Psoas muscle (tissue), 8 donors: ENCODE data around the gene DUSP10. TPM values are rescaled to one million over a fixed set of nuclear protein-coding genes. Genes with fewer than 3 reads are reported as not detected.
A peak's percentile ranks its signal among the peaks of the same experiment; 100 is the strongest.

Experiments
- ATAC-seq, 4 donors: fragments of 200-7000 bp; cut with Tn5 transposase; one replicate each; pipeline ENCODE4 v1.9.1; 2020; ENCODE audit warnings: moderate library complexity in 3 of 4, mild to moderate bottlenecking in 2 of 4
- DNase-seq, 2 donors: peaks; one replicate each; pipeline ENCODE4 v3.0.0-alpha.2; 2020
- H3K27ac ChIP-seq: fragments of 200-600 bp; one replicate; pipeline ENCODE4 v1.8.0; 2022
- H3K27me3 ChIP-seq, 3 donors: fragments of 200-600 bp in 1 of 3; one replicate each; pipeline versions ENCODE4 v1.6.1 to v1.8.0; 2013 to 2022; ENCODE audit warnings: low read length in 2 of 3, mild to moderate bottlenecking in 2 of 3, moderate library complexity in 1 of 3; ENCODE audit not compliant: insufficient read depth in 3 of 3
- H3K36me3 ChIP-seq, 2 donors: fragments of 200-600 bp in 1 of 2; one replicate each; pipeline versions ENCODE4 v1.6.1 to v1.8.0; 2013 to 2022; ENCODE audit warnings: low read depth in 1 of 2, mild to moderate bottlenecking in 1 of 2, moderate library complexity in 1 of 2; ENCODE audit not compliant: insufficient read depth in 1 of 2
- H3K4me1 ChIP-seq: fragments of 200-600 bp; one replicate; pipeline ENCODE4 v1.8.0; 2022
- H3K4me3 ChIP-seq: fragments of 200-600 bp; one replicate; pipeline ENCODE4 v1.8.0; 2022; ENCODE audit warnings: mild to moderate bottlenecking
- H3K9me3 ChIP-seq: fragments of 200-600 bp; one replicate; pipeline ENCODE4 v1.8.0; 2022
- WGBS, 3 donors: extraction: QIAGEN DNeasy Blood & Tissue Kit; methylation state at CpG; one replicate each; pipeline versions ENCODE4 v1.1.6 to v1.1.7; 2013; 5-methylcytosine and 5-hydroxymethylcytosine counted together
- intact Hi-C, 2 donors: fragments of 100-400 bp; cut with DNase I; formaldehyde crosslinking; loops; one replicate each; pipeline versions ENCODE4 v1.11.0 to v1.14.2; 2022
- polyA plus RNA-seq, 3 donors: library from polyadenylated mRNA; stranded (reverse); fragments of 200-250 nt; gene quantifications; one replicate each; pipeline ENCODE4 v1.2.3, GENCODE V29; 2013
- total RNA-seq, 4 donors: library from RNA; stranded (reverse); fragmentation: NEBNext Ultra II Directional in 2 of 4; extraction: Animal tissue kit (Norgen Biotek cat#: 25700) in 2 of 4; gene quantifications; one replicate each; pipeline versions ENCODE4 v1.2.1 to v1.2.4, GENCODE V29; 2021 to 2023
- TF ChIP-seq, protein P1 (sequence below): fragments of 200-600 bp; IDR thresholded peaks from one replicate; pipeline ENCODE4 v1.8.0; 2022; ENCODE audit warnings: antibody characterized with exemption
- donor health status: healthy with polysubstance abuse.
- donor health status: DM: no; HTN: no; CAD: no; lungs with moderate emphysema.
- donor health status: Bipolar disorder and iron deficiency.
- donor health status: healthy.
- donor health status: DM: yes; HTN: yes; CAD: no.
- donor health status: DM: no; HTN: no; CAD: no.
- donor health status: DM: no; HTN: no; CAD: no.
- donor health status: DM: yes; HTN: yes; CAD: no.

Gene DUSP10
- total and polyA plus RNA-seq, 7 donors = 4.7 to 15.5 (median 5.9) TPM

DNA sequence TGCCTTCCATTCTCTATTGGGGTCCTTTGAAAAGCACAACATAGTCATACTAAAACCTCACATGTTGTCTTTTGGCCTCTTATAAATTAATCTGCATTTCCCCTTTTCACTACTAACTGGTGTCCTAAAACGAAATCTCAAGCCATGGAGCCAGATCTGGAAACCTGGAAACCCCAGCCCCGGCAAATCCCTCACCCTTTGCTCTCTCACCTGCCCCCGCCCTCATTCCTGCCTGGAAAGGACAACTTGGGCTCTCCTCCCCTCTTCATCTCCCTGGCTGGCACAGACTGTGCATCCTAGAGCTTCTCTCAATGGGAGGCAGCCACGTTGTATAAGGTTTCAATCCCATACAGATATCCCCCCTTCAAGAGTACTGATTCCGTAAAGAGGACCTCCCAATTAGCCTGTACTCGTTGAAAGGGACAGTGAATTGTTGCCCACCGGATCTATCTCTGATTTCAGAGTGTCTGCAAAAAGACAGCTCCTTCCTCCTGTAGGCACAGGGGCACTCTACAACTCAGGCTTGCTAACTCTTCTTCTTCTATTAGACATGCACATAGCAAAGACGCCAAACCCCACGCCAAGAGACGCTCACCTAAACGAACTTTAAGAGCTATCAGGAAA lies 1.4 kb downstream of the DUSP10 start:
- peak overlapping the region; percentile 99 for H3K27ac ChIP-seq
- ATAC-seq = no peak

DNA sequence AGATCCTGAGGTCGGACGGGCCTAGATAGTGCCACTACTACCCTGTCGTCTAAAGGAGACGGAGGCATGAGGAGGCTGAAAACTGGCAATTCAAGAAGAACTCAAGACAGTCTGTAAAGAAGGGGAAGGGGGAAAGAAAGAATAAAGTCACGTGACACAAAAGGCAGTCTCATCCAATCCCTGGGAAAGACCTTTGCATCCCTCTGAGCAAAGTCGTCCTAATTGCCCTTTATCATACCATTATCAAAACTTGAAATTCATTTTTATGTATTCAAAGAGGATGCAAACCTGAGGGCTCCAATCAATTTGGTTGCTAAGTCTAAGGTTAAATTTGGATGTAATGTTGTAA lies 2.2 kb downstream of the DUSP10 start:
- H3K4me3 ChIP-seq = peak overlapping the region; percentile 80
- DNase-seq (no peak), ATAC-seq (no peak)
- peak overlapping the region; percentile 99 for H3K27ac ChIP-seq
- 36 to 75% (median 44%) methylated on average over 6 of the region's 6 CpGs for WGBS, 3 donors
- intact Hi-C loops = loop anchor here (5.0 to 10.0 kb wide), 8 partner anchors 127 to 435 kb away; no protein-coding TSS in a partner anchor
- TF ChIP-seq, protein P1, sequence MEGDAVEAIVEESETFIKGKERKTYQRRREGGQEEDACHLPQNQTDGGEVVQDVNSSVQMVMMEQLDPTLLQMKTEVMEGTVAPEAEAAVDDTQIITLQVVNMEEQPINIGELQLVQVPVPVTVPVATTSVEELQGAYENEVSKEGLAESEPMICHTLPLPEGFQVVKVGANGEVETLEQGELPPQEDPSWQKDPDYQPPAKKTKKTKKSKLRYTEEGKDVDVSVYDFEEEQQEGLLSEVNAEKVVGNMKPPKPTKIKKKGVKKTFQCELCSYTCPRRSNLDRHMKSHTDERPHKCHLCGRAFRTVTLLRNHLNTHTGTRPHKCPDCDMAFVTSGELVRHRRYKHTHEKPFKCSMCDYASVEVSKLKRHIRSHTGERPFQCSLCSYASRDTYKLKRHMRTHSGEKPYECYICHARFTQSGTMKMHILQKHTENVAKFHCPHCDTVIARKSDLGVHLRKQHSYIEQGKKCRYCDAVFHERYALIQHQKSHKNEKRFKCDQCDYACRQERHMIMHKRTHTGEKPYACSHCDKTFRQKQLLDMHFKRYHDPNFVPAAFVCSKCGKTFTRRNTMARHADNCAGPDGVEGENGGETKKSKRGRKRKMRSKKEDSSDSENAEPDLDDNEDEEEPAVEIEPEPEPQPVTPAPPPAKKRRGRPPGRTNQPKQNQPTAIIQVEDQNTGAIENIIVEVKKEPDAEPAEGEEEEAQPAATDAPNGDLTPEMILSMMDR = no peak
- no peaks in the 10 kb centered on the region for H3K27me3 ChIP-seq
- H3K4me1 ChIP-seq = peaks cover 39% of the 10 kb centered on the region
- H3K36me3 ChIP-seq = peaks cover 0 to 14% of the 10 kb centered on the region in 2 donors
- H3K9me3 ChIP-seq = no peaks in the 10 kb centered on the region

More for the DNA sequence above, 1.4 kb downstream of the DUSP10 start:
- Histone ChIP-seq H3K36me3 (peaks cover 0 to 14% of the 10 kb centered on the region in 2 donors), H3K4me3 (peak overlapping the region; percentile 80), H3K4me1 (peaks cover 33% of the 10 kb centered on the region), H3K9me3 (no peaks in the 10 kb centered on the region), H3K27me3 (no peaks in the 10 kb centered on the region)
- intact Hi-C loops = loop anchor here (5.0 to 10.0 kb wide), 7 partner anchors 128 to 434 kb away; no protein-coding TSS in a partner anchor
- WGBS, 3 donors = 8 to 12% (median 9%) methylated on average over 11 of the region's 11 CpGs
- no peak for DNase-seq
- TF ChIP-seq, protein P1 = no peak

DNA sequence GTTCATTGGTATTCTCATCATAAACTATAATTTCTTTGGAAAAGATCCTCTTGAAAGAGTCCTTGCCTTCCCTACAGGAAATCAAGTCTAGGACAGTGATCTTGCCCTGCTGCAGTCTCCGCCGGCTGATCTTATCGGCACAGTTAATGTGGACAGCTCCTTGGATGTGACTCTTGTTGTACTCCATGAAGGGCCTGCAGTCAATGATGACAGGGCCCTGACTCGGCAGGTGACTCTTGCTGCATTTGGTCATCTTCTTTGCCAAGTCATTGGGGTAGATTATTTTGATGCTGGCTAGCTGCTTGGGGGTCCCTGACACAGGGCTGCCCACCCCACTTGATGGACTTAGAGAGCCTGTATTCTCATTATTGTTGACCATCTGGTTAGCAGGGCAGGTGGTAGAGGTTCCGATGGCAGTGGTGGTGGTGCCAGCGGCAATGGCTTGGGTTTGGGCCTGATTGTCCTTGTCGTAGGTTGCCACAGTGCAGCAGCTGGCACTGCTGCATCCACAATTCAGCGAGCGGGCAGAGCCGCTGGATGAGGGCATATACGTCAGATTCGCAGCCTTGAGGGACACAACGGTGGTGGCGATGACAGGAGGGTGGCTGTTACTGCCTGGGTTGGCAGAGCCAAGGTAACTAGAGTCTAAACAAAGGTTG lies 2.7 kb downstream of the DUSP10 start:
- Histone ChIP-seq H3K9me3 (no peaks in the 10 kb centered on the region), H3K36me3 (peaks cover 0 to 14% of the 10 kb centered on the region in 2 donors), H3K4me1 (peaks cover 43% of the 10 kb centered on the region), H3K27me3 (no peaks in the 10 kb centered on the region), H3K27ac (peak overlapping the region; percentile 99), H3K4me3 (peak overlapping the region; percentile 80)
- no peak for ATAC-seq
- WGBS, 3 donors = 33 to 53% (median 41%) methylated on average over 14 of the region's 14 CpGs
- TF ChIP-seq, protein P1 = no peak
- intact Hi-C loops = loop anchor here in 1 of 2 donors (10.0 kb wide), 1 partner anchor 274 kb away; no protein-coding TSS in a partner anchor
- DNase-seq = peak; percentile 19 to 51

DNA sequence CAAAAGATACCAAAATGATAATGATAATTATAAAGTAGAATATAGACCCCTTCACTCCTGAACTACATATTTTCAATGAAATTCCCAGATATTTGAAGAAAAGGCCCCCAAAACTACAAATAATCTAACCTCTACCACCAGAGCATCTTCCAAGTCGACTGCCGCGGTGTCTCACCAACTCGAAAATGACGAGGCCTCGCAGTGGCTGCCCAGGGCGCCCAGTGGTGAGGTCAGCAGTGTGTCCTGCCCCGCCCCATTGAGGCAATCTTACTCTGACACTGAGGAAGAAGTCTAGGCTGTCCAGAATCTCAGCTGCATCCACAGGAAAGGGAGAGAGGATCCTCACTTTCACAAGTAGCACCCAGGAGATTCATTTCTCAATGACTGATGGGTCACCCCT lies 5.2 kb downstream of the DUSP10 start:
- H3K4me3 ChIP-seq = peak overlapping the region; percentile 43
- 59 to 88% (median 73%) methylated on average over 8 of the region's 8 CpGs for whole genome bisulfite sequencing, 3 donors
- TF ChIP-seq, protein P1 = no peak
- H3K27ac ChIP-seq = peak overlapping the region; percentile 99
- ATAC-seq (peak; percentile 51 to 75 (median 61)), DNase-seq (peak; percentile 54 to 78)
- peaks cover 0 to 14% of the 10 kb centered on the region in 2 donors for H3K36me3 ChIP-seq
- no peaks in the 10 kb centered on the region for H3K9me3 ChIP-seq
- peaks cover 63% of the 10 kb centered on the region for H3K4me1 ChIP-seq
- intact Hi-C loops = loop anchor here in 1 of 2 donors (10.0 kb wide), 1 partner anchor 272 kb away; no protein-coding TSS in a partner anchor
- no peaks in the 10 kb centered on the region for H3K27me3 ChIP-seq
